CD4-positive, alpha-beta memory T cell (primary cell): ENCODE measurements around the gene R3HDML. TPM values are rescaled to one million over a fixed set of nuclear protein-coding genes. Genes with fewer than 3 reads are reported as not detected.

Experiments
- CTCF ChIA-PET: fragments of 350-600 bp; sonication (Branson Sonifier 250); formaldehyde crosslinking; loops from one replicate; lab custom pipeline; 2021; ENCODE audit warnings: inconsistent platforms; ENCODE audit not compliant: partially characterized antibody; lab: Charles Lee
- POLR2A ChIA-PET: fragments of 350-600 bp; sonication (Branson Sonifier 250); formaldehyde crosslinking; loops from one replicate; lab custom pipeline; 2021; ENCODE audit not compliant: partially characterized antibody; lab: Charles Lee
- DNase-seq, 5 donors: peaks; one replicate each; pipeline versions ENCODE4 v3.0.0 to v3.0.0-alpha.2; 2020 to 2022; ENCODE audit warnings: mixed read lengths in 1 of 5
- H3K27ac ChIP-seq: one replicate; pipeline ENCODE4 v1.7.0; 2013; ENCODE audit warnings: low read depth, low read length
- H3K27me3 ChIP-seq: 2 replicates; pipeline ENCODE4 v1.7.0; 2013; ENCODE audit warnings: mild to moderate bottlenecking, low read length, moderate library complexity; ENCODE audit not compliant: insufficient read depth
- H3K36me3 ChIP-seq: 2 replicates; pipeline ENCODE4 v1.7.0; 2013; ENCODE audit warnings: mild to moderate bottlenecking, low read length, moderate library complexity; ENCODE audit not compliant: insufficient read depth
- H3K4me1 ChIP-seq: 2 replicates; pipeline ENCODE4 v1.7.0; 2013; ENCODE audit warnings: mild to moderate bottlenecking, low read length, moderate library complexity; ENCODE audit not compliant: insufficient read depth
- H3K4me3 ChIP-seq, 2 donors: one replicate each; pipeline ENCODE4 v1.7.0; 2013; ENCODE audit warnings: low read length in 2 of 2, mild to moderate bottlenecking in 1 of 2
- H3K9me3 ChIP-seq, 2 donors: one replicate each; pipeline ENCODE4 v1.7.0; 2013; ENCODE audit warnings: low read length in 2 of 2, control low read depth in 1 of 2; ENCODE audit not compliant: control insufficient read depth in 1 of 2
- H3K27ac Mint-ChIP-seq, 7 donors: one replicate each; pipeline ENCODE4 v1.8.0; 2020 to 2021; ENCODE audit warnings: mixed read lengths in 7 of 7, mild to moderate bottlenecking in 6 of 7, inconsistent platforms in 3 of 7, moderate library complexity in 3 of 7
- H3K27me3 Mint-ChIP-seq, 2 donors: one replicate each; pipeline ENCODE4 v1.8.0; 2020 to 2021; ENCODE audit warnings: mixed read lengths in 2 of 2
- H3K36me3 Mint-ChIP-seq, 2 donors: one replicate each; pipeline ENCODE4 v1.8.0; 2020 to 2021; ENCODE audit warnings: mixed read lengths in 2 of 2, inconsistent platforms in 1 of 2, mild to moderate bottlenecking in 1 of 2
- H3K4me1 Mint-ChIP-seq, 4 donors: one replicate each; pipeline ENCODE4 v1.8.0; 2020 to 2021; ENCODE audit warnings: mixed read lengths in 4 of 4, mild to moderate bottlenecking in 1 of 4
- H3K4me3 Mint-ChIP-seq, 8 donors: one replicate each; pipeline ENCODE4 v1.8.0; 2020 to 2021; ENCODE audit warnings: mixed read lengths in 8 of 8, mild to moderate bottlenecking in 7 of 8, moderate library complexity in 6 of 8, inconsistent platforms in 3 of 8
- H3K9me3 Mint-ChIP-seq, 8 donors: one replicate each; pipeline ENCODE4 v1.8.0; 2020 to 2021; ENCODE audit warnings: mixed read lengths in 8 of 8, mild to moderate bottlenecking in 5 of 8, inconsistent platforms in 3 of 8, moderate library complexity in 1 of 8
- intact Hi-C: fragments of 100-400 bp; cut with micrococcal nuclease; formaldehyde crosslinking; loops from one replicate; pipeline ENCODE4 v1.15.1; 2023
- polyA plus RNA-seq, 2 donors: library from polyadenylated mRNA; unstranded; fragments of 300-500 nt; fragmentation: Illumina TruSeq; gene quantifications; one replicate each; pipeline ENCODE4 v1.2.3, GENCODE V29; 2021
- total RNA-seq, 2 experiments: library from RNA; stranded (reverse); gene quantifications; one replicate each; pipeline ENCODE4 v1.2.3, GENCODE V29; 2021

Gene R3HDML
- total RNA-seq (not detected), polyA plus RNA-seq (not detected)

DNA sequence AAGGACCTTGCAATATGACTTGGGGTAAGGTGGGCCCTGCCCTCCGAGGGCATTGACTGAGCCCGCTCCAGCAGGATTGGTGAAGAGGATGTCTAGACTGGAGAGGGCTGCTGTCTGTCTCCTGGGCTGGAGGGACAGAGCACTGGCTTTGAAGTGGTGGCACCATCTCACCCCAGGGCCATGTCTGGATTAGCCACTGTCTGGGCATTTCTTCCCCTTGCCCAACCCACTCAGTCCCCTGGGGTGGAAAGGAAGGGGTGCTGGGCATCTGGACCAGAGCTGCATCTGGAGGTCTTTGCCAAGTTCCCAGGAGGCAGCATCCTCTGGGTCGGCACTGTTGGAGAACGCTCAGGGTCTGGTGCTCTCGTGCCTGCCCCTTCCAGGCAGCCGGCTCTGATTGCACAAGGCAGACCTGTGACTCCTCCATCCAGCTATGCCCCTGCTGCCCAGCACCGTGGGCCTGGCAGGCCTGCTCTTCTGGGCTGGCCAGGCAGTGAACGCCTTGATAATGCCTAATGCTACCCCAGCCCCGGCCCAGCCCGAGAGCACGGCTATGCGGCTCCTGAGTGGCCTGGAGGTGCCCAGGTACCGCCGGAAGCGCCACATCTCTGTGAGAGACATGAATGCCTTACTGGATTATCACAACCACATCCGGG is at the start of gene R3HDML:
Gene R3HDML, plus strand, starts transcription at position 319 of the 656 bp plus-strand sequence. Its CDS starts 115 bp downstream, at position 434.
- CTCF ChIA-PET, result no interaction called here

DNA sequence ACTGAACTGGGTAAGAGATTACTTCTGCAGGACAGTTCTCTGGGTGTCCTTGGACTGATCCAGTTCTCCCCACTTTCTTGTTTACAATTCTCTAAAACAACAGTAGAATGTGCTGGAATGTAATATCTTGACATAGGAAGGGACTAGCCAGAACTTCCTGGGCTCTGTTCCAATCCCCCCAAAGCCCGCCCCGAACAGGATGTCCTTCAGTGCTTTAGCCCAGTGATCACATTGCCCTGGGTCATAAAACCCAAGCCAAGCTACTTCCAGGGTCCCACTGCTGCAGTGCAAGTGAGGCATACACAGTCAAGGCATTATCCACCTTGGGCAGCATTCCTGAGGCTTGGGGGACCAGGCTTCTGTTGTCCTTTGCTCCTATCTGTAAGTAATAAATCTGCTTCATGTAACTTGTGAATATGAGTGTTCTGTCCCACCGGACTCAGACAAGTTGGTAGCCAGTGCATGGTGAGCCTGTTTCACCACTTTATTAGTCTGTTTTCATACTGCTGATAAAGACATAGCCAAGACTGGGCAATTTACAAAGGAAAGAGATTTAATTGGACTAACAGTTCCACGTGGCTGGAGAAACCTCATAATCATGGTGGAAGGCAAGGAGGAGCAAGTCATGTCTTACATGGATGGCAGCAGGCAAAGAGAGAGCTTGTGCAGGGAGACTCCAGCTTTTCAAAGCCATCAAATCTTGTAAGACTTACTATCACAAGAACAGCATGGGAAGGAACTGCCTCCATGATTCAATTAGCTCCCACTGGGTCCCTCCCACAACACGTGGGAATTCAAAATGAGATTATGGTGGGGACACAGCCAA is 49.4 kb upstream of the R3HDML start:
- Mint-ChIP-seq H3K36me3 (peaks cover 9 to 32% of the 10 kb centered on the region in 2 donors), H3K4me3 (no peak overlapping the region), H3K9me3 (peaks cover 0 to 3% (median 0%) of the 10 kb centered on the region in 8 donors), H3K4me1 (peaks cover 0 to 9% (median under 1%) of the 10 kb centered on the region in 4 donors), H3K27ac (no peak overlapping the region), H3K27me3 (no peaks in the 10 kb centered on the region)
- CTCF ChIA-PET, result interaction anchor here (7.2 kb wide), 1 partner anchor 71 kb away, joined by 70 read pairs; no protein-coding TSS in a partner anchor
- Histone ChIP-seq H3K4me3 (no peak overlapping the region), H3K27ac (no peak overlapping the region), H3K9me3 (no peaks in the 10 kb centered on the region), H3K36me3 (no peaks in the 10 kb centered on the region), H3K27me3 (no peaks in the 10 kb centered on the region), H3K4me1 (no peaks in the 10 kb centered on the region)
- intact Hi-C loops, result no loop called here
- POLR2A ChIA-PET, result interaction anchor here (1.3 kb wide), 1 partner anchor 69 kb away, joined by 4 read pairs; no protein-coding TSS in a partner anchor
- DNase-seq, result no peak

More for the DNA sequence above, at the start of gene R3HDML:
- H3K4me3 ChIP-seq, result no peak within 1 kb of the TSS
- H3K36me3 Mint-ChIP-seq, result no peaks in the 10 kb centered on the region
- no peaks in the 10 kb centered on the region for H3K9me3 ChIP-seq
- H3K9me3 Mint-ChIP-seq, result no peaks in the 10 kb centered on the region
- no peaks in the 10 kb centered on the region for H3K36me3 ChIP-seq
- H3K4me3 Mint-ChIP-seq, result no peak within 1 kb of the TSS
- peaks cover 0 to 1% (median 0%) of the 10 kb centered on the region in 4 donors for H3K4me1 Mint-ChIP-seq
- H3K4me1 ChIP-seq, result no peaks in the 10 kb centered on the region
- POLR2A ChIA-PET, result no interaction called here
- no peak within 1 kb of the TSS for H3K27ac ChIP-seq
- H3K27ac Mint-ChIP-seq, result no peak within 1 kb of the TSS
- peaks cover 10 to 17% of the 10 kb centered on the region in 2 donors for H3K27me3 Mint-ChIP-seq
- H3K27me3 ChIP-seq, result peaks cover 2% of the 10 kb centered on the region
- intact Hi-C loops, result no loop called here
- DNase-seq, result no peak

- intact Hi-C loops, result no loop called here
These were observed 48.6 kb upstream of the R3HDML start for GRCh38 chr20:44288252-44288651.

DNA sequence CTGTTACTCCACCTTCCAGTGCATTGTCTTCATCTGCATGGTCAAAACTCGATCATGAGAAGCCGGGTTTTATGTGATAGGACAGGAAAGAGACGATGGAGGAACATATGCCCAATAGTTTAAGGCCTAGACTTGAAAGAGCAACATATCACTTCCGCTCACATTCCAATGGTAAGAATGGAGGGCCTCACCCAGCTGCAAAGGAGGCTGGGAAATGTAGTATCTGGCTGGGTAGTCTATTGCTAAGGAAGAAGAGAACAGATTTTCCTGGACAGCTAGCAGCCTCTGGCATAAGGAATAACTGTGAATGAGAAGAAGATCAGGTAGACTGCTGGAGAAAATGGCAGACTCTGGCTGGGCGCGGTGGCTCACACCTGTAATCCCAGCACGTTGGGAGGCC is 45.1 kb upstream of the R3HDML start:
- no peak for DNase-seq
- intact Hi-C loops, result no loop called here
- Mint-ChIP-seq H3K27ac (no peak overlapping the region), H3K4me3 (no peak overlapping the region), H3K9me3 (peaks cover 0 to 3% (median 0%) of the 10 kb centered on the region in 8 donors), H3K36me3 (peaks cover 9 to 32% of the 10 kb centered on the region in 2 donors), H3K4me1 (peaks cover 0 to 8% (median 3%) of the 10 kb centered on the region in 4 donors), H3K27me3 (no peaks in the 10 kb centered on the region)
- Histone ChIP-seq H3K27ac (no peak overlapping the region), H3K9me3 (no peaks in the 10 kb centered on the region), H3K36me3 (no peaks in the 10 kb centered on the region), H3K4me3 (no peak overlapping the region), H3K4me1 (no peaks in the 10 kb centered on the region), H3K27me3 (no peaks in the 10 kb centered on the region)
- ChIA-PET POLR2A (no interaction called here), CTCF (interaction anchor here (7.2 kb wide), 1 partner anchor 75 kb away, joined by 70 read pairs; no protein-coding TSS in a partner anchor)

More at GRCh38 chr20:44288252-44288651, 48.6 kb upstream of the R3HDML start:
- no peaks in the 10 kb centered on the region for H3K27me3 Mint-ChIP-seq
- ChIA-PET CTCF (interaction anchor here (7.2 kb wide), 1 partner anchor 72 kb away, joined by 70 read pairs; no protein-coding TSS in a partner anchor), POLR2A (no interaction called here)
- no peaks in the 10 kb centered on the region for H3K27me3 ChIP-seq
- no peaks in the 10 kb centered on the region for H3K36me3 ChIP-seq
- peaks cover 0 to 9% (median under 1%) of the 10 kb centered on the region in 4 donors for H3K4me1 Mint-ChIP-seq
- H3K9me3 ChIP-seq, result no peaks in the 10 kb centered on the region
- H3K4me1 ChIP-seq, result no peaks in the 10 kb centered on the region
- no peak overlapping the region for H3K4me3 Mint-ChIP-seq
- peaks cover 9 to 32% of the 10 kb centered on the region in 2 donors for H3K36me3 Mint-ChIP-seq
- H3K27ac ChIP-seq, result no peak overlapping the region
- no peak overlapping the region for H3K4me3 ChIP-seq
- peak in 2 of 5 donors; percentile 11 to 14 for DNase-seq
- H3K27ac Mint-ChIP-seq, result peak overlapping the region in 1 of 7 donors; percentile 25
- peaks cover 0 to 3% (median 0%) of the 10 kb centered on the region in 8 donors for H3K9me3 Mint-ChIP-seq

DNA sequence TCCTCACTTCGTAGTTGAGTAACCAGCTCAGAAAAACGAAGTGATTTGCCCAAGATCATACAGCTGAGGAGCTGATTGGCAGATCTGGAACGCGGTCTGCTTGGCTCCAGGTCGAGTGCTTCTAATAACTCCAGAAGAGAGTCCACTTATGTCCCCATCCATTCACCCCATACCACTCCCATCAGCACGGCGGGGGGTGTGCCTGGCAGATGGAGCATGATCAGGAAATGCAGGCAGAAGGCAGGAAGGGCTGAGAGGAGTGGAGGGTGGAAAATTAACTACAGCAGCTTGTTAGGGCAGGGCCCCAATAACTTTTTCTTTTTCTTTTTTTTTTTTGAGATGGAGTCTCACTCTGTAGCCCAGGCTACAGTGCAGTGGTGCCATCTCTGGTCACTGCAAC is 40.8 kb upstream of the R3HDML start:
- Histone ChIP-seq H3K27me3 (no peaks in the 10 kb centered on the region), H3K36me3 (no peaks in the 10 kb centered on the region), H3K4me3 (no peak overlapping the region), H3K27ac (no peak overlapping the region), H3K9me3 (no peaks in the 10 kb centered on the region), H3K4me1 (no peaks in the 10 kb centered on the region)
- Mint-ChIP-seq H3K4me3 (no peak overlapping the region), H3K9me3 (no peaks in the 10 kb centered on the region), H3K27me3 (no peaks in the 10 kb centered on the region), H3K27ac (no peak overlapping the region), H3K36me3 (peaks cover 0 to 5% of the 10 kb centered on the region in 2 donors), H3K4me1 (peaks cover 0 to 4% (median 3%) of the 10 kb centered on the region in 4 donors)
- ChIA-PET POLR2A (no interaction called here), CTCF (interaction anchor here (1.4 to 2.2 kb wide), 3 partner anchors 15 to 79 kb away, joined by 3 to 6 read pairs (median 4); partner anchors contain the start of gene FITM2)
- intact Hi-C loops, result no loop called here
- no peak for DNase-seq

DNA sequence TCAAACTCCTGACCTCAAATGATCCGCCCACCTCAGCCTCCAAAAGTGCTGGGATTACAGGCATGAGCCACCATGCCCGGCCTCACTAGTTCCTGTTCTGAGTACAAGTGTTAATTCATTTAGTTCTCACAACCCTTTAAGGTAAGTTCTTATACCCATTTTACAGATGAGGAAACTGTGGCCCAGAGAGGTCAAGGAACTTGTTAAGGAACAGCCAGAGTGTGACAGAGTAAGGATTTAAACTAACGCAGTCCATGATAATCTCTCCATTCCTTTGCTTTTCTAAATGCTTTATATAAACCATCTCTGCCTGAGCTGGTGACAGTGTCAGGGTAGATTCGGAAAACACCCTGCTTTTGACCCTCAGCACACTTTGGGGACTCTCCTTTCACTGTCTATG is 39.1 kb upstream of the R3HDML start:
- no peak overlapping the region for H3K4me3 Mint-ChIP-seq
- intact Hi-C loops, result no loop called here
- CTCF ChIA-PET, result interaction anchor here (1.0 to 2.2 kb wide), 2 partner anchors 13 to 108 kb away, joined by 3 to 6 read pairs; partner anchors contain the start of gene FITM2

More for the DNA sequence above, 39.1 kb upstream of the R3HDML start:
- H3K4me3 ChIP-seq, result no peak overlapping the region
- Mint-ChIP-seq H3K27ac (no peak overlapping the region), H3K9me3 (no peaks in the 10 kb centered on the region), H3K27me3 (no peaks in the 10 kb centered on the region), H3K4me1 (peaks cover 0 to 6% (median 3%) of the 10 kb centered on the region in 4 donors), H3K36me3 (peaks cover 0 to 6% of the 10 kb centered on the region in 2 donors)
- no peaks in the 10 kb centered on the region for H3K9me3 ChIP-seq
- POLR2A ChIA-PET, result no interaction called here
- DNase-seq, result no peak
- H3K36me3 ChIP-seq, result no peaks in the 10 kb centered on the region
- H3K4me1 ChIP-seq, result no peaks in the 10 kb centered on the region
- no peaks in the 10 kb centered on the region for H3K27me3 ChIP-seq
- H3K27ac ChIP-seq, result no peak overlapping the region
